HCT116 (cell line): ENCODE results near the gene OIT3. TPM values are rescaled to one million over a fixed set of nuclear protein-coding genes. Genes with fewer than 3 reads are reported as not detected.

Source experiments
- ATAC-seq: fragments of 200-7000 bp; cut with Tn5 transposase; 2 replicates; pipeline ENCODE4 v1.9.1; 2020; ENCODE audit warnings: mild to moderate bottlenecking, moderate library complexity
- BruUV-seq: library from RNA; stranded (reverse); fragments of 400-500 nt; replicated peaks from 2 replicates; lab custom pipeline; 2021; lab: Mats Ljungman, UMichigan
- CTCF ChIA-PET: fragments of 300-600 bp; sonication (Branson Sonifier 250); formaldehyde crosslinking; loops from one replicate; lab custom pipeline; 2021; ENCODE audit warnings: antibody characterized with exemption; lab: Charles Lee
- POLR2A ChIA-PET: fragments of 300-600, 350-600 bp; sonication (Branson Sonifier 250); formaldehyde crosslinking; loops from one replicate; lab custom pipeline; 2021; ENCODE audit warnings: antibody characterized with exemption; lab: Charles Lee
- RAD21 ChIA-PET, 2 experiments: fragments of 300-600 bp; sonication (Branson Sonifier 250); formaldehyde crosslinking; loops; one replicate each; lab custom pipeline; 2023; ENCODE audit warnings: low total read pairs in 2 of 2; ENCODE audit not compliant: uncharacterized antibody in 2 of 2, unreplicated experiment in 2 of 2, low non-redundant PET in 1 of 2; lab: Charles Lee
- DNase-seq: peaks from one replicate; pipeline ENCODE4 v3.0.0-alpha.2; 2010; ENCODE audit warnings: low read depth, low spot score
- H2AFZ ChIP-seq: fragments of 200-600 bp; shearing (Covaris generic), sonication (generic); 2 replicates; pipeline ENCODE4 v1.6.1; 2017; ENCODE audit warnings: low read depth, mixed run types, mixed read lengths, antibody characterized with exemption, low read length; ENCODE audit not compliant: poor library complexity, severe bottlenecking
- H3K27ac ChIP-seq: 2 replicates; pipeline ENCODE4 v1.5.1; 2012; ENCODE audit warnings: low read depth, low read length
- H3K27me3 ChIP-seq: fragments of 200-600 bp; sonication (generic); 2 replicates; pipeline ENCODE4 v1.6.1; 2016; ENCODE audit warnings: mixed run types, low read length, mixed read lengths; ENCODE audit not compliant: insufficient read depth
- H3K36me3 ChIP-seq, 2 experiments: fragments of 200-500 bp in 1 of 2; fragments of 200-600 bp in 1 of 2; sonication (Bioruptor generic) in 1 of 2; sonication (generic) in 1 of 2; 2 replicates each; pipeline versions ENCODE4 v1.5.1 to v1.6.1; 2014 to 2016; ENCODE audit warnings: low read length in 2 of 2, inconsistent platforms in 1 of 2, mixed read lengths in 1 of 2, mixed run types in 1 of 2; ENCODE audit not compliant: insufficient read depth in 2 of 2, control insufficient read depth in 1 of 2
- H3K4me1 ChIP-seq, 2 experiments: fragments of 200-600 bp in 1 of 2; sonication (generic) in 1 of 2; 2 replicates each; pipeline versions ENCODE4 v1.5.1 to v1.6.1; 2012 to 2017; ENCODE audit warnings: low read length in 2 of 2, inconsistent platforms in 1 of 2, mild to moderate bottlenecking in 1 of 2, mixed read lengths in 1 of 2, mixed run types in 1 of 2, moderate library complexity in 1 of 2; ENCODE audit not compliant: insufficient read depth in 2 of 2, control insufficient read depth in 1 of 2
- H3K4me2 ChIP-seq: fragments of 200-600 bp; sonication (generic); 2 replicates; pipeline ENCODE4 v1.6.1; 2017; ENCODE audit warnings: mixed run types, low read length, mixed read lengths
- H3K4me3 ChIP-seq, 2 experiments: fragments of 200-600 bp in 1 of 2; sonication (generic) in 1 of 2; replicated peaks in 1 of 2; 2 replicates each; pipeline ENCODE4 v1.5.1; 2011 to 2016; ENCODE audit warnings: low read length in 2 of 2, control low read depth in 1 of 2, low read depth in 1 of 2, mild to moderate bottlenecking in 1 of 2, mixed read lengths in 1 of 2, mixed run types in 1 of 2
- H3K79me2 ChIP-seq: fragments of 200-600 bp; sonication (generic); 2 replicates; pipeline ENCODE4 v1.6.1; 2017; ENCODE audit warnings: mild to moderate bottlenecking, mixed run types, low read length, moderate library complexity, mixed read lengths; ENCODE audit not compliant: insufficient read depth
- H3K9ac ChIP-seq: fragments of 200-600 bp; sonication (generic); 2 replicates; pipeline ENCODE4 v1.6.1; 2016; ENCODE audit warnings: low read length, mixed read lengths
- H3K9me2 ChIP-seq: fragments of 200-600 bp; sonication (generic), shearing (Covaris generic); 2 replicates; pipeline ENCODE4 v1.6.1; 2017; ENCODE audit warnings: mixed run types, mild to moderate bottlenecking, moderate library complexity; ENCODE audit not compliant: insufficient read depth
- H3K9me3 ChIP-seq, 2 experiments: fragments of 200-500 bp in 1 of 2; fragments of 200-600 bp in 1 of 2; sonication (Bioruptor generic) in 1 of 2; sonication (generic) in 1 of 2; 2 replicates each; pipeline ENCODE4 v1.6.1; 2014 to 2017; ENCODE audit warnings: low read length in 2 of 2, mixed read lengths in 2 of 2, inconsistent platforms in 1 of 2, low read depth in 1 of 2, mild to moderate bottlenecking in 1 of 2, mixed run types in 1 of 2, moderate library complexity in 1 of 2; ENCODE audit not compliant: control insufficient read depth in 1 of 2, insufficient read depth in 1 of 2
- H4K20me1 ChIP-seq: fragments of 200-600 bp; sonication (generic), shearing (Covaris generic); 2 replicates; pipeline ENCODE4 v1.6.1; 2017; ENCODE audit warnings: mixed run types, mild to moderate bottlenecking, moderate library complexity; ENCODE audit not compliant: insufficient read depth
- ATF3 ChIP-seq: IDR thresholded peaks from 2 replicates; pipeline ENCODE4 v1.6.1; 2012
- EGR1 ChIP-seq: IDR thresholded peaks from 2 replicates; pipeline ENCODE4 v1.6.1; 2012; ENCODE audit warnings: low read depth
- EZH2 ChIP-seq: fragments of 200-600 bp; sonication (generic); IDR thresholded peaks from 2 replicates; pipeline ENCODE4 v1.6.1; 2017; ENCODE audit warnings: antibody characterized with exemption, mixed run types
- JUND ChIP-seq: IDR thresholded peaks from 2 replicates; pipeline ENCODE4 v1.6.1; 2012
- POLR2A ChIP-seq: IDR thresholded peaks from 2 replicates; pipeline ENCODE4 v1.7.0; 2011; ENCODE audit warnings: borderline replicate concordance; ENCODE audit not compliant: insufficient read depth, insufficient read length; ENCODE audit errors: extremely low read depth
- REST ChIP-seq: IDR thresholded peaks from 2 replicates; pipeline ENCODE4 v1.6.1; 2012; ENCODE audit warnings: low read depth
- SIN3A ChIP-seq: IDR thresholded peaks from 2 replicates; pipeline ENCODE4 v1.6.1; 2012; ENCODE audit warnings: low read depth
- SP1 ChIP-seq: IDR thresholded peaks from 2 replicates; pipeline ENCODE4 v1.6.1; 2012; ENCODE audit warnings: low read depth
- TCF7L2 ChIP-seq: IDR thresholded peaks from 2 replicates; pipeline ENCODE4 v1.7.0; 2011; ENCODE audit warnings: borderline replicate concordance, inconsistent platforms; ENCODE audit not compliant: insufficient read depth, insufficient read length; ENCODE audit errors: extremely low read depth
- intact Hi-C: fragments of 100-400 bp; cut with micrococcal nuclease; formaldehyde crosslinking; loops from 2 replicates; pipeline ENCODE4 v1.10.0; 2022
- total RNA-seq: library from RNA; stranded (reverse); gene quantifications from one replicate; pipeline ENCODE4 v1.2.1, GENCODE V29; 2021; ENCODE audit not compliant: unreplicated experiment

The OIT3 gene
- total RNA-seq, 1 experiment from 2014 or later = not detected

GRCh38 chr10:72885953-72886352 is 7.6 kb upstream of the OIT3 start:
- Histone ChIP-seq H2AFZ (no peak overlapping the region), H3K27ac (no peak overlapping the region), H4K20me1 (no peaks in the 10 kb centered on the region), H3K27me3 (no peaks in the 10 kb centered on the region), H3K4me2 (no peak overlapping the region), H3K9ac (no peak overlapping the region), H3K36me3 (peaks cover 2 to 3% of the 10 kb centered on the region in 2 experiments; a peak in 1 of 4 replicates), H3K9me3 (peaks cover 0 to 4% of the 10 kb centered on the region in 2 experiments; a peak in 1 of 4 replicates), H3K4me3 (no peak overlapping the region), H3K4me1 (no peaks in the 10 kb centered on the region), H3K79me2 (no peaks in the 10 kb centered on the region), H3K9me2 (no peaks in the 10 kb centered on the region)
- CTCF ChIA-PET = no interaction called here
- RAD21 ChIA-PET = no interaction called here
- no peak for TF ChIP-seq JUND
- TF ChIP-seq SIN3A = no peak
- no peak for TF ChIP-seq REST
- no peak for TF ChIP-seq EGR1
- TF ChIP-seq POLR2A = no peak
- no peak for TF ChIP-seq EZH2
- no peak for TF ChIP-seq TCF7L2
- TF ChIP-seq ATF3 = no peak
- no peak for TF ChIP-seq SP1
- POLR2A ChIA-PET = no interaction called here
- no peak for DNase-seq
- intact Hi-C loops = no loop called here
- ATAC-seq = no peak
- no TSS peak for BruUV-seq
